Activated effector memory CD4-positive, alpha-beta T cell treated with Interleukin-2 at 50 U/mL for 16 hours (primary cell): Measurements from ENCODE around the gene OPRL1.

Experiments
- DNase-seq: peaks from one replicate; pipeline ENCODE4 v3.0.0-alpha.2; 2020

OPRL1 gene

GRCh38 chr20:64056889-64057627 lies 22.8 kb upstream of the OPRL1 start:
- no peak for DNase-seq

GRCh38 chr20:64057628-64058498 lies 22.0 kb upstream of the OPRL1 start:
- DNase-seq: peak; percentile 64

GRCh38 chr20:64058536-64058935 lies 21.3 kb upstream of the OPRL1 start:
- DNase-seq: no peak

- no peak for DNase-seq
Measured at GRCh38 chr20:64062276-64062595, 17.6 kb upstream of the OPRL1 start.

- DNase-seq: peak; percentile 91
Measured at GRCh38 chr20:64062596-64063388, 17.1 kb upstream of the OPRL1 start, which contains the start of gene TCEA2. TSS of gene TCEA2 (plus strand) at chr20:64063198. CDS start at chr20:64063313, 115 bp downstream.

- no peak for DNase-seq
Measured at GRCh38 chr20:64063389-64064144, 16.3 kb upstream of the OPRL1 start.

GRCh38 chr20:64064145-64064698 lies 15.7 kb upstream of the OPRL1 start:
- DNase-seq: no peak

- no peak for DNase-seq
Measured at GRCh38 chr20:64065062-64065973, 14.6 kb upstream of the OPRL1 start.

- peak; percentile 44 for DNase-seq
Measured at GRCh38 chr20:64065974-64066343, 13.9 kb upstream of the OPRL1 start.

- no peak for DNase-seq
Measured at GRCh38 chr20:64067005-64067632, 12.8 kb upstream of the OPRL1 start.

- no peak for DNase-seq
Measured at GRCh38 chr20:64067733-64068307, 12.1 kb upstream of the OPRL1 start.

GRCh38 chr20:64068386-64069208 lies 11.3 kb upstream of the OPRL1 start:
- no peak for DNase-seq

GRCh38 chr20:64069209-64069613 lies 10.7 kb upstream of the OPRL1 start:
- no peak for DNase-seq

GRCh38 chr20:64069614-64070243 lies 10.2 kb upstream of the OPRL1 start:
- DNase-seq: no peak

- DNase-seq: no peak
Measured at GRCh38 chr20:64070244-64070993, 9.5 kb upstream of the OPRL1 start.

- no peak for DNase-seq
Measured at GRCh38 chr20:64071341-64072332, 8.2 kb upstream of the OPRL1 start.
